SU-DHL-6 (cell line): ENCODE results near the gene S100A9.

Experiments
- H2AFZ ChIP-seq: fragments of 200-600 bp; sonication (generic); 2 replicates; pipeline ENCODE4 v1.6.1; 2014; ENCODE audit warnings: low read depth, mild to moderate bottlenecking, moderate library complexity, mixed read lengths, antibody characterized with exemption, low read length; ENCODE audit not compliant: severe bottlenecking
- H3F3A ChIP-seq: fragments of 200-600 bp; shearing (Covaris generic); 2 replicates; pipeline ENCODE4 v1.6.0; 2016; ENCODE audit warnings: antibody characterized with exemption, mild to moderate bottlenecking; ENCODE audit not compliant: insufficient read depth
- H3K27ac ChIP-seq: fragments of 200-600 bp; sonication (generic); 2 replicates; pipeline ENCODE4 v1.5.1; 2016; ENCODE audit warnings: low read depth, mild to moderate bottlenecking, low read length, moderate library complexity, mixed read lengths
- H3K27me3 ChIP-seq: fragments of 200-600 bp; sonication (generic), shearing (Covaris generic); 2 replicates; pipeline ENCODE4 v1.6.0; 2014; ENCODE audit warnings: mild to moderate bottlenecking, low read length
- H3K36me3 ChIP-seq: fragments of 200-600 bp; sonication (generic); 2 replicates; pipeline ENCODE4 v1.6.1; 2014; ENCODE audit warnings: mild to moderate bottlenecking, low read length, mixed read lengths
- H3K4me2 ChIP-seq: fragments of 300-600, 200-600 bp; shearing (Covaris generic), sonication (generic); 2 replicates; pipeline ENCODE4 v1.6.0; 2014; ENCODE audit warnings: low read length, low read depth, mild to moderate bottlenecking; ENCODE audit not compliant: poor library complexity, severe bottlenecking
- H3K4me3 ChIP-seq: fragments of 200-600 bp; sonication (generic); 2 replicates; pipeline ENCODE4 v1.5.1; 2014; ENCODE audit warnings: antibody characterized with exemption, low read length, mild to moderate bottlenecking, mixed read lengths; ENCODE audit not compliant: insufficient read depth, poor library complexity, severe bottlenecking
- H3K79me2 ChIP-seq: fragments of 200-600 bp; sonication (generic); 2 replicates; pipeline ENCODE4 v1.6.1; 2014; ENCODE audit warnings: mild to moderate bottlenecking, low read length, moderate library complexity; ENCODE audit not compliant: insufficient read depth
- H3K9ac ChIP-seq: fragments of 200-600 bp; sonication (generic); 2 replicates; pipeline ENCODE4 v1.7.0; 2014; ENCODE audit warnings: mild to moderate bottlenecking, low read length
- H3K9me2 ChIP-seq: fragments of 200-600 bp; sonication (generic); replicated peaks from 2 replicates; pipeline ENCODE4 v1.6.1; 2014; ENCODE audit warnings: low read length; ENCODE audit not compliant: insufficient read depth
- H3K9me3 ChIP-seq: fragments of 200-600 bp; sonication (generic); 2 replicates; pipeline ENCODE4 v1.6.1; 2014; ENCODE audit warnings: low read length, mixed read lengths; ENCODE audit not compliant: insufficient read depth
- H4K20me1 ChIP-seq: fragments of 200-600 bp; sonication (generic); 2 replicates; pipeline ENCODE4 v1.6.1; 2014; ENCODE audit warnings: low read depth, mild to moderate bottlenecking, antibody characterized with exemption, low read length, moderate library complexity, mixed read lengths
- CTCF ChIP-seq: fragments of 200-600 bp; sonication (generic); IDR thresholded peaks from one replicate; pipeline ENCODE4 v1.5.1; 2017; ENCODE audit warnings: antibody characterized with exemption, mild to moderate bottlenecking, low read length, moderate library complexity; ENCODE audit not compliant: insufficient read depth, poor library complexity, severe bottlenecking
- EZH2phosphoT487 ChIP-seq: fragments of 200-600 bp; sonication (generic), shearing (Covaris generic); conservative IDR thresholded peaks from 2 replicates; pipeline ENCODE4 v1.6.1; 2018; ENCODE audit warnings: mild to moderate bottlenecking, antibody characterized with exemption, low read length, moderate library complexity, mixed read lengths

Gene S100A9

DNA sequence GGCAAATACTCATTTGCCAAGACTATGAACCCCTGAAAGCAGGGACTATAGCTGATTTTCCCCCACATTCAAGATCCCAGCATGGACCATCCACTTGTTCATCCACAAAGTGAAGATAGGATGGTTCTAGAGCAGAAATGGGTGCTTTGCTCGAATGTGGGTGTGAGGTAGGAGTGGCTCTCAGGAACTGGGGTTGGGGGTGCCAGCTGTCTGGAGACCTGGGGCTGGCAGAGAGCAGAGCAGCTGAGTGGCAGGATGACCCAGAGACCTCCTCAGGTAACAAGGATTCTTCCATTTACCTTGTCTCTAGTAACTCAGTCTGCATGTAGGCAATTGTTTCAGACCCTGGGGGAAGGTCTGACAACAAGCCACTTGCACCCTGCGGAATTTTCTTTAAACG, 6.0 kb downstream of the S100A9 start:
- H3K27me3 ChIP-seq, result no peaks in the 10 kb centered on the region
- no peaks in the 10 kb centered on the region for H4K20me1 ChIP-seq
- H3K79me2 ChIP-seq, result no peaks in the 10 kb centered on the region
- no peak overlapping the region for H2AFZ ChIP-seq
- H3K4me3 ChIP-seq, result no peak overlapping the region
- no peaks in the 10 kb centered on the region for H3K9me3 ChIP-seq
- no peak overlapping the region for H3K9ac ChIP-seq
- no peaks in the 10 kb centered on the region for H3K9me2 ChIP-seq
- no peaks in the 10 kb centered on the region for H3F3A ChIP-seq
- H3K36me3 ChIP-seq, result no peaks in the 10 kb centered on the region
- H3K4me2 ChIP-seq, result no peak overlapping the region
- no peak overlapping the region for H3K27ac ChIP-seq
- TF ChIP-seq EZH2phosphoT487 (no peak), CTCF (no peak)

DNA sequence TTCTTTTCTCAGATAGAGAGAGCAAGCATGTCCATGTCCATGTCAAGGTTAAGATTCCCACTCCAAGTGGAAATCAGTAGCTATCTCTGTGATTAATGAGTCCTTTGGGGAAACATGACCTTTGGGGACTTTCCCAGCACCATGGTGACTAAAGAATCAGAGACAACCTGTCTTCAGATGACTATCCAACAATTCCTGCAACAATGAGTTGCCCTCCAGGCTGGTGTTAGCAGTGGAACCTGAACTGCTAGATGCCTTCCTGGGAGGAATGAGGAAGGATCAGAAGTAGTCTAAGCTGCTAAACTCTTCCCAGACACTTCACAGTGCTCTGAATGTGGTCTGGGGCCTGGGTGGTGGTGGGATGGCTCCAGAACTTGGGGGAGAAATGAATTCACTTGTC, 6.5 kb downstream of the S100A9 start:
- Histone ChIP-seq H4K20me1 (no peaks in the 10 kb centered on the region), H3K79me2 (no peaks in the 10 kb centered on the region), H2AFZ (no peak overlapping the region), H3K9me2 (no peaks in the 10 kb centered on the region), H3K36me3 (no peaks in the 10 kb centered on the region), H3K4me3 (no peak overlapping the region), H3K27me3 (no peaks in the 10 kb centered on the region), H3F3A (no peaks in the 10 kb centered on the region), H3K4me2 (no peak overlapping the region), H3K27ac (no peak overlapping the region), H3K9me3 (no peaks in the 10 kb centered on the region), H3K9ac (no peak overlapping the region)
- no peak for TF ChIP-seq CTCF
- no peak for TF ChIP-seq EZH2phosphoT487

DNA sequence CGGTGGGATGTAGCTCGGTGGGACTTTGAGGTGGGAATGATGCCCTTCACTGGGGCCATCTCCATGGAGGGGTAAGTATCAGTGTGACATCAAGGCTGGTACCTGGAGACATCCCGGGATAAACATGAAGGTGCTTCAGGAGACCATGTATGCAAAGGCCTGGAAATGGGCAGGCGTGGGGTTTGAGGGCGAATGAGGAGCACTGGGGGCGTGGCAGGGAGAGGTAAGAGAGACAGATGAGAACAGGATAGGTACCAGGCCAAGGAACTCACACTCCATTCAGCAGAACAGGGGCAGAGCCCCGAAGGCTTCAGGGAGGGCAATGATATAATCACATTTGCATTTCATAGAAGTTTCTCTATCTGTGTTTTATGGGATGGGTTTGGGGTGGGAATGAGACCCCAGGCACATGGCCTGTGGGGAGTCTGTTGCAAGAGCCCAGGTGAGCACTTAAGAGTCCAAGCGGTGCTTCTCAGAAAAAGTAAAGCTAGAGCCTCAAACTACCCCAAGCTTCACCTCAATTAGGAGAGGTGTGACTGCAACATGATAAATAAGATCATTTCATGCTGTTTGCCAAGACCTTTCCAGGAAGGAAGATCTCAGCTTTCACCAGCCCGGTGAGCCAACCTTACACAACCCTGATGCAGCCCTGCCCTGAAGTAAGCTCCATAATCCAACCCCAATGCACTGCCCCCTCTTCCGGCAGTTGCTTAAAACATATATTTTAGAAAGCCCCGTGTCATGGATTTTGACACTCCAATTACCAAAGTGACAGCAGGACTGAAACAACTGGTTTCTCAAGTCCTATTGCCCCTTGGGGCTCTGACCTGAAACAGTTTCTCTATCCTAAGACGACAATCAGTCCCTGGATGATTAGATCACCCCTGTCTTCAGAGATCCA, 7.4 kb downstream of the S100A9 start:
- H3K4me3 ChIP-seq, result no peak overlapping the region
- TF ChIP-seq CTCF, result no peak
- no peak for TF ChIP-seq EZH2phosphoT487
- H3K9ac ChIP-seq, result no peak overlapping the region
- no peaks in the 10 kb centered on the region for H3K9me2 ChIP-seq
- H3K36me3 ChIP-seq, result no peaks in the 10 kb centered on the region
- no peaks in the 10 kb centered on the region for H3F3A ChIP-seq
- H2AFZ ChIP-seq, result no peak overlapping the region
- H3K79me2 ChIP-seq, result no peaks in the 10 kb centered on the region
- H4K20me1 ChIP-seq, result no peaks in the 10 kb centered on the region
- H3K27ac ChIP-seq, result no peak overlapping the region
- H3K9me3 ChIP-seq, result no peaks in the 10 kb centered on the region
- H3K4me2 ChIP-seq, result no peak overlapping the region
- H3K27me3 ChIP-seq, result no peaks in the 10 kb centered on the region
